GM18951 (cell line): ENCODE measurements around the gene LYRM2.

Source experiments
- POLR2A ChIP-seq: IDR thresholded peaks from 4 replicates; pipeline ENCODE4 v1.6.1; 2011; ENCODE audit warnings: mild to moderate bottlenecking; ENCODE audit not compliant: insufficient read length, insufficient read depth; ENCODE audit errors: extremely low read depth
- in situ Hi-C: fragments of 300-500 bp; cut with MboI; formaldehyde crosslinking; loops from one replicate; pipeline ENCODE4 v1.12.0; 2022; ENCODE audit warnings: low sequenced_read_pairs, mixed read lengths, inconsistent platforms; ENCODE audit not compliant: unreplicated experiment

LYRM2 gene

GRCh38 chr6:89638320-89639195, at the start of gene LYRM2:
TSS of gene LYRM2 (minus strand) at chr6:89638747. CDS start at chr6:89638716, 31 bp downstream.
- in situ Hi-C loops, result no loop called here
- TF ChIP-seq POLR2A, result peak; percentile 93

- no peak for TF ChIP-seq POLR2A
- in situ Hi-C loops, result no loop called here
These were observed 49.8 kb upstream of the LYRM2 start for GRCh38 chr6:89688328-89688727.

GRCh38 chr6:89685311-89685710, 46.8 kb upstream of the LYRM2 start:
- in situ Hi-C loops, result no loop called here
- no peak for TF ChIP-seq POLR2A

- in situ Hi-C loops, result no loop called here
- TF ChIP-seq POLR2A, result no peak
These were observed 44.4 kb upstream of the LYRM2 start for GRCh38 chr6:89682991-89683390.

DNA sequence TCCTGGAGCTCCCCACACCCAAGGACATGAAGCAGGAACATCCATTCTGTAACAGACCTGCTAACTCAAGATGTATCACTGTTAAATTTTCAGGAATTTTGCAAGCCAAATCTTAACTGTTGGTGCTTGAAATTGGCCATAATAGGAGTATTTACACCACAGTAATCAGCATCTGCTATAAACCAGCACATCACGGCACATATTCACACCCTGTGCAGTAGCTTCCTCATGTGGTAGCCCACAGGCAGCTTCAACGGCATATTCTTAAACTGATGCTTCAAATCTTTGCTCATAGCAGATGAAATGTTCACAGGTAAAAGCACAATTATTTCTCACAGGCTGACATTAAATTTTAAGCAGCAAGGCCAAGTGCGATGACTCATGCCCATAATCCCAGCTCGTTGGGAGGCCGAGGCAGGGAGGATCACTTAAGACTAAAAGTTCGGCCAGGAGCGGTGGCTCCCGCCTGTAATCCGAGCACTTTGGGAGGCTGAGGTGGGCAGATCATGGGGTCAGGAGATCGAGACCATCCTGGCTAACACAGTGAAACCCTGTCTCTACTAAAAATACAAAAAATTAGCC, 43.5 kb upstream of the LYRM2 start:
- no peak for TF ChIP-seq POLR2A

DNA sequence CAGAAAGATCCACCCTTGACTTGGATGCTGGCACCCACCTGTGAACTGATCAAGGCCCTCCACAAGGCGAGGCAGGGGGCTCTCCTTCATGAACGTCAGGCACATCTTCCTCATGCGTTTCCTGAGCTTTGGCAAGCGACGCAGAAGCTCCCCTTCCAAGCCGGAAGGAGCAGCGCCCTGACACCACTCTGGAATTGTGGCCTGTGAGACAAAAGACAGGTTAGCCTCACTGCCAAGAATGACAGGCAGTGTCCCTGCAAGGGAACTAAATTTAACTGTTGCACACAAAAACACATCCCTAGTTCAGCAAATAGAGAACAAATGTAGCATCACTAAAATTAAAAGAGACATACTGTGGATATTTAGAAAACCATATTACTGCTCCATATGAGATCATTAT, 42.0 kb upstream of the LYRM2 start:
- no peak for TF ChIP-seq POLR2A
- in situ Hi-C loops, result no loop called here

More for the DNA sequence above, 43.5 kb upstream of the LYRM2 start:
- in situ Hi-C loops, result no loop called here

- TF ChIP-seq POLR2A, result no peak
- in situ Hi-C loops, result no loop called here
These were observed 41.6 kb upstream of the LYRM2 start for GRCh38 chr6:89680150-89680549.

DNA sequence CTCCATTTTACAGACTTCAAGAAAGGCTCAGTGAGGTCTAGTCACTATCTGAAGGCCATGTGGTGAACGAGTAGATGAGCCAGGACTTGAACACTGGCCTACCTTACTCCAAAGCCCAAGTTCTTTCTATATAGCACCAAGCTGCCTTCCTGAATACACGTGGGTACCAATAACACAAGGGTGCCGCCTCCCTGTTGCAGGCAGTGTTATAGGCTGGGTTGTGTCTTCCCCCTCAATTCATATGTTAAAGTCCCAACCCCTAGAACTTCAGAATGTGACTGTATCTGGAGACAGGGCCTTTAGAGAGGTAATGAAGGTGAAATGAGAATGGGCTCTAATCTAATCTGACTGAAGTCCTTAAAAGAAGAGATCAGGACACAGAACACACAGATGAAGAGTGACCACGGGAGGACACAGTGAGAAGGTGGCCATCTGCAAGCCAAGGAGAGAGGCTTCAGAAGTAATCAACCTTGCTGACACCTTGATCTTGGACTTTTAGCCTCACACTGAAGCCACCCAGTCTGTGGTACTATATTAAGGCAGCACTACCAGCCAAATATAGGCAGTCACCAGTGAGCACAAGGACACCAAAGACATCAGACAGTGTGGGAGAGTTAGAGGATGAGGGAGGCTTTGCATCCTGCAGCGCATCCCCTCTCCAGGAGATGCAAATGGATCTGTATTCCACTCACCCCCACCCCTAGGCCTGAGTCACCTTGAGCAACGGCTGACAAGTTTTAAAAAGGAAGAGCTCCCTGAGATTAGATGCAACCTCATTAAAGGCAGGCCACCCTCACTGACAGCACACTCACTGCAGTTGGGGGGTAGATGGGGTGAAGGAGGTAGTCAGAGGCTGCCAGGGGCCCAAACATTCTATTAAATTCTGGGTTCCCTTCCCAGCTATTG, 40.9 kb upstream of the LYRM2 start:
- TF ChIP-seq POLR2A, result no peak
- in situ Hi-C loops, result no loop called here

DNA sequence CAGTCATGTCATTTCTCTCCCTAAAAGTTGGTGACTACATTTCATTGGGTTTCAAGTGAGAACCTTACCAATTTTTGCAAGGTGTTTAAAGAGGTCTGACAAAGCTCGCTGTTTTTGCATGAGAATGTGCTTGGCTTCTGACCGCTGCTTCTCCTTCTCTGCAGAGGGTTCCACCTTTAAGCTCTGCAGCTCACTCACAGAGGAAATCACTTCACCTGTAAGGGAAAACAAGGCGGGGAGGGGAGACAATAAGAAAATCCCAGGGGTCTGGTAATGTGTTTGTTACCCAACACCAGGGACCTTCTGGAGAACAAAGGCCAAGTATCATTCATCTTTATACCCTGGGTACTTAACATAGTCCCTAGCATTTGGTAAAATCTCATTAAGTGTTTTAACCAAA, 40.0 kb upstream of the LYRM2 start:
- TF ChIP-seq POLR2A, result no peak
- in situ Hi-C loops, result no loop called here

DNA sequence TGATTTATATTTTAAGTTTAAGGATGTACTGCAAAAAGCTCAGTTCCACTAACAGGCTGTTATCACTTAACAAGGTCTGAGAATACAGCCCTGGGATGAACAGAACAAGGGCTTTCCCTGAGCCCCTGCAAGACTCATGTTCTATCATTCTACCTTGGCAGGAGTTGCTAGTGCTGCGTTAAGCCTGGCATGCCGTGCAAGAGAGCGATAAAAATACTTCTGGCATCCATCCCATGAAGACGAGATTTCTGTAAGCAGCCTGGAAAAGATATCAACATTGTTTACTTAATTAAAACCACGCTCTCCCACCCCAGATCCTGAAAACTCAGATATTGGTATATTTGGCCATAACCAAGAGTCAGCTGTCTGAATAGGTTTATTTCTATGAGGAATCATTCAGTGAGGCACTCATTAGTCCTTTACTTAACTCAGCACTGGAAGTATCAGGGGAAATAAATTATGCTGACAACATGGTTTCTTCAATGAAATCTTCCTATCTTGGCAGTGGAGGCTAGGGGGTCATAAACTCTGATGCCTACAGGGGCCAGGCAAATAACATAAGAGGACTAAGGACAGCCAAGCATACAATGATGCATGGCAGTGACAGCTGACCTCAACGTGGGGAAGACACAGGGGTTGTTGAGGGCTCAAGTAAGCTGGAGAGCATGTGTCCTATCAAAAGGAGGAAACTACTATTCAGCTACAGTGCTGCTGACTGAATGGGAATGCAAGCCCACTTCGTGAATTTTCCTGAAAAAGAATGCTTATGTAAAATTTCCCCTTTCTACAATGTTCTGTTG, 37.6 kb upstream of the LYRM2 start:
- no peak for TF ChIP-seq POLR2A
- in situ Hi-C loops, result no loop called here

DNA sequence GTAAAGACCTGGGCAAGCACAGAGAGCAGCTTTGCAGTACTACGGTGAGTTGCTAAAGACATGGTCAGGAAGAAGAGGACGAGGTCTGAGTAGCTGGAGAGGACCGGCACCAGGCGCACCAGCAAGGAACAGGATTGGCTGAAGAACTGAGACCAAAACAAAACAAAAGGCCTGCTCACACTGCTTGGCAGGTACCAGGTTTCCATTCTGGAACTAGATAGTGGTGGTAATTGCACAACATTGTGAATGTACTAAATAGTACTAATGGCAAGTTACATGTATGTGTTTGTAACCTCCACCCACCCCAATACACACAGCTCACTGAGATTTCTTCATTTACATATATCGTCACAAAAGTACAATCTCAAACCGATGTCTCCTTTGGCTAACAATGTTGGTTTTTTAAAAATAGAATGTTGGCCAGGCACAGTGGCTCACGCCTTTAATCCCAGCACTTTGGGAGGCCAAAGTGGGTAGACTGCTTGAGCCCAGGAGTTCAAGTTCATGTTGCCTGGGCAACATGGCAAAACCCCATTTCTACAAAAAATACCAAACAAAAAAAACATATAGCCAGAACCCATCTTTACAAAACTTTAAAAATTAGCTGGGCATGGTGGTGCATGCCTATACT, 32.5 kb upstream of the LYRM2 start:
- no peak for TF ChIP-seq POLR2A

DNA sequence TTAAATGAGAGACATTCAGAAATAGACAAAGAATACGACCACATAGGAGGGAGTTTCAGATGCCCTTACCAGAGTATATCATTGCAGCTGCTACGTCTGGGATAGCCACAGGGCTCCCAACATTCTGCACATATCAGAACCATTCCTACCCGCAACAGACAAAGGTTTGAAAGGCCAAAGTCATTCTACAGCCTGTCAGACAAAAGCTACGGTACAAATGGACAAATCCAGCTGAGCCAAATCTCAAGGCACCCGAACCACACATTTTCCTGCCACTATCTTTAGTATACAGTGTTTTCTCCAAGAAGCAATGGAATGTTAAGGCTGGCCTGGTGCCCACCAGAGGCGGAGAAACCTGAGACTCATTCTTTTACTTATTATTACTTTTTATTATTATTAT, 30.5 kb upstream of the LYRM2 start:
- no peak for TF ChIP-seq POLR2A
- in situ Hi-C loops, result no loop called here

More for the DNA sequence above, 32.5 kb upstream of the LYRM2 start:
- in situ Hi-C loops, result no loop called here

- in situ Hi-C loops, result no loop called here
- no peak for TF ChIP-seq POLR2A
These were observed 29.5 kb upstream of the LYRM2 start for GRCh38 chr6:89667872-89668556.
